Stomach (tissue), 4 donors: ENCODE measurements around the gene SOX30.

ENCODE experiments used
- EP300 ChIP-seq: sonication (generic); formaldehyde crosslinking; IDR thresholded peaks from one replicate; pipeline ENCODE4 v1.6.1; 2017; ENCODE audit warnings: antibody characterized with exemption
- POLR2A ChIP-seq, 4 donors: fragments of 450-650 bp; IDR thresholded peaks; one replicate each; pipeline ENCODE4 v1.6.1; 2016; ENCODE audit warnings: antibody characterized with exemption in 4 of 4, control low read depth in 2 of 4, mild to moderate bottlenecking in 1 of 4, moderate library complexity in 1 of 4
- POLR2AphosphoS5 ChIP-seq, 3 donors: sonication (generic); formaldehyde crosslinking; IDR thresholded peaks; one replicate each; pipeline ENCODE4 v1.6.1; 2016; ENCODE audit warnings: antibody characterized with exemption in 3 of 3
- TF ChIP-seq, protein P1 (sequence below), 7 experiments: fragments of 450-650 bp in 4 of 7; fragments of 200-600 bp in 3 of 7; sonication (generic) in 3 of 7; IDR thresholded peaks; one replicate each; pipeline ENCODE4 v1.5.1; 2016 to 2019; ENCODE audit warnings: antibody characterized with exemption in 7 of 7, control low read depth in 2 of 7, mild to moderate bottlenecking in 1 of 7

DNA sequence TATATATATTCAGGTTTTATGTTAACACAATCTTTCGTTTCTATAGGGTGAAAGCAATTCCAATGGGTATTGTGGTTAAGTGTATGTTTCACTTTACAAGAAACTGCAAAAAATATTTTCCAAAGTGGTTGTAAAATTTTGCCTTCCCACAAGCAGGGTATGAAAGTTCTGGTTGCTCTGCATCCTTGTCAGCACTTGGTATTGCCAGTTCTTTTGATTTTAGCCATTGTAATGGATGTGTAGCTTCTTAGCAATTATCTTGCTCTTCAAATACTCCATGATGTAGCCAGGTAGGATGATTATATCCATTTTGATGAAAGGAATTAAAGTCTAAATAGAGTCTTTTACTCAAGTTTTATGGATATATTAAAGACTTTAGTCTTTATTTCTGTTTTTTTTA is 67.6 kb downstream of the SOX30 start:
- TF ChIP-seq, protein P1, sequence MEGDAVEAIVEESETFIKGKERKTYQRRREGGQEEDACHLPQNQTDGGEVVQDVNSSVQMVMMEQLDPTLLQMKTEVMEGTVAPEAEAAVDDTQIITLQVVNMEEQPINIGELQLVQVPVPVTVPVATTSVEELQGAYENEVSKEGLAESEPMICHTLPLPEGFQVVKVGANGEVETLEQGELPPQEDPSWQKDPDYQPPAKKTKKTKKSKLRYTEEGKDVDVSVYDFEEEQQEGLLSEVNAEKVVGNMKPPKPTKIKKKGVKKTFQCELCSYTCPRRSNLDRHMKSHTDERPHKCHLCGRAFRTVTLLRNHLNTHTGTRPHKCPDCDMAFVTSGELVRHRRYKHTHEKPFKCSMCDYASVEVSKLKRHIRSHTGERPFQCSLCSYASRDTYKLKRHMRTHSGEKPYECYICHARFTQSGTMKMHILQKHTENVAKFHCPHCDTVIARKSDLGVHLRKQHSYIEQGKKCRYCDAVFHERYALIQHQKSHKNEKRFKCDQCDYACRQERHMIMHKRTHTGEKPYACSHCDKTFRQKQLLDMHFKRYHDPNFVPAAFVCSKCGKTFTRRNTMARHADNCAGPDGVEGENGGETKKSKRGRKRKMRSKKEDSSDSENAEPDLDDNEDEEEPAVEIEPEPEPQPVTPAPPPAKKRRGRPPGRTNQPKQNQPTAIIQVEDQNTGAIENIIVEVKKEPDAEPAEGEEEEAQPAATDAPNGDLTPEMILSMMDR (IDR thresholded peaks at IDR 0.05): no peak
- TF ChIP-seq POLR2AphosphoS5 (IDR thresholded peaks at IDR 0.05) (no peak), POLR2A (IDR thresholded peaks at IDR 0.05) (no peak), EP300 (no peak)
